Fibroblast of upper back skin (primary cell): Measurements from ENCODE around the gene WNT11.

Experiments used
- DNase-seq: peaks from one replicate; pipeline ENCODE4 v3.0.0-alpha.2; 2013

Gene WNT11

DNA sequence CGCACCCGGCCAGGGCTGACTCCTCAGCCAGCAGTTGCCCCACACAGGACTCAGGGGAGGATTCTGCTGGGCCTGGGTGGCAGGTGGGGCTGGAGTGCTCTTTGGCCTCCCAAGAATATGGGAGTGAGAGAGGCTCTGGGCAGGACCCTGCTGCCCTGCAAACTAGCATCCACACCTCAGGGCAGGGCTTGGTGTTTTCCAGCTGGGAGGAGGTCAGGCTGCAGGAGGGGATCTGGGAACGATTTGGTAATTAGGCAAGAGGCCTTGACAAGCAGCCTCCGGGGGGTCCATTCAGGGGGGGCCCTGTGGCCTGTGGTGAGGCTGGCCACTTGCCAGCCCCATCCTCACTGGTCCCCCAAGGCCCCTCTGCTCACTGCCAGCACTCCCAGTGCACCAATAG, 35.8 kb downstream of the WNT11 start:
- DNase-seq = peak; percentile 26

DNA sequence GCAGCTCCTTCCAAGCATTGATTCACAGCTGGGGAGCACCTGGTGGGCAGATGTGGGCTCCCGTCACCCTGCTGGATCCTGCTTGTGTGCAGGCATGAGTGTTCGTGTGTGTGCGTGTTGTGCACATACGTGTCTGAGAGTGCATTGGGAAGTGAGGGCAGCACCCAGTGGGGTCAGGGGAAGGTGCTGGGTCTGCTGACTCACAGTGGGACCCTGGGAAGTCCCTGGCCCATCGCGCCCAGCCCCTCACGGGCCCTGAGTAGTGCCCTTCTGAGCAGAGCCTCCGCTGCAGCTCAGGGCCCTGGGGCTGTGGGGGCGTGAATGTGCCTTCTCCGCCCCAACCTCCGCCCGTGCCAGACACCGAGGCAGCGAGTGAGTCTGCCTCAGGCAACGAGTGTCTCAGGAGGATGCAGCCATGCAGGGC, 36.8 kb downstream of the WNT11 start:
- DNase-seq = no peak

DNA sequence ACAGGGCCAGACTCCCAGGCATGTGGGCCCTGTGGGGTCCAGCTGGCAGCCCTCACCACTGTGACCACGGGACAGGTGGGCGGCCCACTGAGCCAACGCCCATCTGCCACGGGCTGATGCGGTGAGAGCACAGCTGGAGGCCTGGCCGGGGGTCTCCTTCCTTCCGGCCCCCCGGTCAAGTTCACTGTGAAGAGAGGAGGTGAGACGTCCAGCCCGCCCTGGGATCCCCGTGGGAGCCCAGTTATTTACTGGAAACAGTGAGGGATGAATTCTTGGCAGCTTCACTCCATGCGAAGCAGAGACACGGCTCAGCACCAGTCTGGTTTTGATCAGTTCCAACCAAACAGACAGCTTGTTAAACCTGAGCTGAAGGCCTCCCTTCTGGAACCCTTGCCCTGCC, 38.7 kb downstream of the WNT11 start:
- DNase-seq = peak; percentile 69

DNA sequence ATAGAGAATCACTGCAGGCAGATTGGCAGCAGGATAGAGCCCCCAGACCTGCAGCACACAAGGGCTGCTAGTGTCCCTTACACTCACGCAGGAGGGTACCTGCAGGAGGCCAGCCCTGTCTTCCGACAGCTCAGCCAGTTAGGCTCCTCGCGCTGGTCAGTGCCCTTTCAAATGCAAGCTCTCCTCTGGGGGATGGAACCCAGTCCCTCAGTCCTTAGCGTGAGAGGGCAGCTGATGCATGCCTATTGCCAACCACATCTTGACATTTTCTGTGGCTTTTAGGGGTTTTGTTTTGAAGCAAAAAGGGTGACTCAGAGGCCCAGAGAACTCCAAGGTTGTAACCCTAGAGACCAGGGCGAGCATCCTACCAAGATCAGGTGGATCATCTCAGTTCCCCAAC, 40.0 kb downstream of the WNT11 start:
- DNase-seq = no peak

DNA sequence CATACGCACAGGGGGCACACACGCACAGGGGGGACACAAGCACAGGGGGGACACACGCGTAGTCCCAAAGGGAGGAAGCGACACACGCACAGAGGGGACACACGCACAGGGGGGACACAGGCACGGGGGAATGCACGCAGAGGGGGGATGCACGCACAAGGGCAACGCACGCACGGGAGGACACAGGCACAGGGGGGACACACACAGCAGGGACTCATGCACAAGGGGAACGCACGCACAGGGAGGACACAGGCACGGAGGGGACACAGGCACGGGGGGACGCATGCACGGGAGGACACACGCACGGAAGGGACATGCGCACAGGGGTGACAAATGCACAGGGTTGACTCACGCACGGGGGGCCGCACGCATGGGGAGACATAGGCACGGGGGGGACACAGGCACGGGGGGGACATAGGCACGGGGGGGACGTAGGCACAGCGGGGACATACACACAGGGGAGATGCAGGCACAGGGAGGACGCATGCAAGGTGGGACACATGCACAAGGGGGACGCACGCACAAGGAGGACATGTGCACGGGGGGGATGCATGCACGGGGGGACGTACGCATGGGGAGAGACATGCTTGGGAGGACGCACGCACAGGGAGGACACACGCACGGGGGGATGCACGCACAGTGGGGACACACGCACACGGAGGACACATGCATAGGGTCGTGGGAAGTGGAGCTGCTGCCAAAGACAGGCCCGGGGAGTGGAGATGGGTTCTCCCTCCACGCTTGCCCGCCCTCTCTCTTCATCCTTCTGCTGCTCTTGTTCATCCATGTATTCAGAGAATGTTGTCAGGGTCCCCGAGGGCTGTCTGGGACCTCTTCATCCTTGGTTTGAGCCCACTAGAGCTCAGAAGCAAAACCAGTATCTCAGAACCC, 41.2 kb downstream of the WNT11 start:
- no peak for DNase-seq

DNA sequence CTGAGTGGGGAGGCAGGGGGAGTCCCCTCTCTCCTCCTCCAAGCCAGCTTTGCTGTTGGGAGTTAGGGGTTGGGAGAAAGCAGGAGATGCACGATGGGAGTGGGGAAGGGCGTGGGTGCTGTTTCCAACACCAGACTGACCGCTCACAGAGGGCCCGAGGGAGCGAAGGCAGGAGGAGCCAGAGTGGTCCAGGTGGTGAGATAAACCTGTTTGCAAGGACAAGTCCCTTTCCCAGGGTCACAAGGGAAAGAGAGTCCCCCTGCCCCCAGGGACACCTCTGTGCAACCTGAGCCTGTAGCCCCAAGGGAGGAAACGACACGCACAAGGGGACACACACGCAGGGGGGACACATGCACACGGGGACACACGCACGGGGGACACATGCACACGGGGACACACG, 42.2 kb downstream of the WNT11 start:
- no peak for DNase-seq

DNA sequence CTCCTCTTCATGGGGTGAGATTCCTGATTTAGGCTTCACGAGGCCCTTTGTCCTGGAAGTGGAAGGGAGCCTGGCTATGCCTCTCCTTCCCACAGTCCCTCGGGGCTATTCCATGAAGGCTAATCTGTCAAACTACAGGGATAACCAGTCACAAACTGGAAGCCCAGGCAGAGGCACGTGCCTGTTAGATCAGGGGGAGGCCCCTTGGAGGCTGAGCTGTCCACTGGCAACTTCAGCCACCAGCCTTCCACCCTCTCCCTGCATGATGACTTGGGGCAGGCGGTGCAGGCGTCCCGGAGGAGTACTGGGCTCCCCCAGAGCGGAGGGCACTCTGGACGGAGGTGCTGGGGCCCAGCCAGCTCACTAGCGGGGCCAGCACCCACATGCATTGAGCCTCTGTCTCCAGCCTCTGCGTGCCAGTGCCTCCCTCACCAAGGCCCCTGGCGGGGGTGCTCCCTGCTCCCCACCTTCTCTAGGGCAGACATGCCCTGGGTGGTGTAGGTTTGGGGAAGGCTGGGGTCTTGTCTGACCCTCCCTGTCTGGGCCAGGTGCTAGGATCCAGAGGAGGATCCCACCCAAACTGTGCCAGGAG, 42.9 kb downstream of the WNT11 start:
- no peak for DNase-seq

DNA sequence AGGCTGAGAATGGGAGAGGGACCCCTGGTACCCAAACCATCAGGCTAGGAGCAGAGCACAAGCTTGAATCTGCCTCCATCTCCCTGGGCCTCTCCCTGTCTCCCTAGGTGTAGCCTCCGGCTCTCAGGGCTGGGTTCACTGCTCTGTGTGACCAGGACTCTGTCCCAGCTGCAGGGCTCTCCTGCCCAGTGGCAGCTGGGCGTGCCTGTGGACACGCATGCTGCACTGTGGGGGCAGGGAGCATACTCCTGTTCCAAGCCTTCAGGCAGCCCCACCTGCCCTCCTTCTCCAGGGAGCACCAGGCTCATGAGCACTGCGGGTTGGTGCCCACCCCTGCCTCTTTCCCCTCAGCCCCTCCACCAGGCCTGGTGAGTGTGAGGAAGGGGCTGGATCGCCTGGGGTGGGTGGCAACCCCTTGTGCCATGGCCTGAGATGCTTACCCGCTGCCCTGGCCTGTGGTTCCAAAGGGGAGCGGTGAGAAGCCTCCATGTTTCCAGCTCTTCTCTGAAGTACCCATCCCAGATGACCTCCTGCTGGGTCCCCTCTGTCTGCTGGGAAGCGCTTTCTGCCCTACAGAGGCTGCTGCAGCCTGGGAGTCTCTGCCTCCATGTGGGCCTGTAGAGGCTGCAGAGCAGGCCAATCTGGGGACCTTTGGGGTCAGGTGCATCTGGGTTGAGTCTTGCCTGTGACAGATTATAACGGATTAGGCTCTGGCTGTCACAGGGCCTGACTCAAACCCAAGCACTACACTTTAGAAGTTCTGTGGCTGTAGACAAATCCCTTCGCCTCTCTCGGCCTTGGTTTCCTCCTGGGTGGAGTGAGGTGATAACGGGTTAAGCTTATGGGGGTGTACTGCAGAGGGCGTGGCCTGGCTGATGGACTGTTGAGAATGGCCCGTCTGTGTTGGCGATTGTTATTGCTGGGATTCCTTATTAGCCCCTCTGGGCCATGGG, 43.7 kb downstream of the WNT11 start:
- DNase-seq = no peak

DNA sequence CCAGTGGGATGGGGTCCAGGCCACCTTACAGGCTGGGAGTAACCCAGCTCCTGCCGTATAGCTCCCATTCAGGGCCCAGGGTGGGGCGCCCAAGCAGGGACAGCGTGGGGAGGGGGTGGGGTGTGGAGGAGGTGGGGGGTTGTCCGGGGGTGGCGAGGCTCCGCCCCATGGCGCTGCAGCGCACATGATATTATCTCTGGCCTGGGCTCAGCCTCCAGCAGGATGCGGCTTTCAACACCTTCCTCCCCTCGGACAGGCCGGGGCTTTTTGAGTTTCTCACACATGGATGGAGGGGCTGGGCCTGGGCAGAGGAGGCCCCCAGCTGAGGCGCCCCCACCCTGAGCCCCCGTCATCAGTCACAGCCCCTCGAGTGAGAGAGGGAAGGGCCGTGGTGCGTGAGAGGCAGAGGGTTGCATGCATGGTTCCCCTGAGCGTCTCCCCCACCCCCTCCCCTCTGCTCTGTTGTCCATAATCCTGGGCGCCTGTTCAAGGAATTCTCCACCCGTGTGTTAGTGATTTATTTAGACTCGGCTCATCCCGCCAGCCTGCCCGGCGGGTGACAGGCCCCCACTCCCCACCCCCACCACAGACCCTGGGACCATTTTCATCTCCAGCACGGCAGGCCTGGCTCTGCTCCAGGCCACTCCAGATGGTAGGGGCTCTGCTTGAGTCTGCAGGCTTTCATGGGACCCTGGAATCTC, 44.9 kb downstream of the WNT11 start:
- peak; percentile 90 for DNase-seq

DNA sequence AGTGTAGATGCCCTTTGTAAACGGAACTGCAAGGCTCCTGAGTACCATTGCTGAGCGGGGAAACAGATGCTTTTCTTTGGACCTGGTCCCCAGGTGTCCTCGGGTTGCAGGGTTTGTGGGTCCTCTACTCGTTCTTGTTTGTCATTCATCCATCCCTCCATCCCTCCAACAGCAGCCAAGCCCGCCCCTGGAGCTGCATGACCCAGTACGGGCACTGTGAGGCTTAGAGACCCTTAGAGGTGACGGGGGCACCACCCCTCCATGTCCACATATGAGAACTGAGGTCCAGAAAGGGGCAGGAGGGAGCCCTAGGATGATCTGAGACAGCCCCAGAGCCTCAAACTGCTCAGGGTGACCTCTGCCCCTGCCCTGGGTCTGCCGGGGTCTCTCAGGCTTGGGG, 45.4 kb downstream of the WNT11 start:
- no peak for DNase-seq

DNA sequence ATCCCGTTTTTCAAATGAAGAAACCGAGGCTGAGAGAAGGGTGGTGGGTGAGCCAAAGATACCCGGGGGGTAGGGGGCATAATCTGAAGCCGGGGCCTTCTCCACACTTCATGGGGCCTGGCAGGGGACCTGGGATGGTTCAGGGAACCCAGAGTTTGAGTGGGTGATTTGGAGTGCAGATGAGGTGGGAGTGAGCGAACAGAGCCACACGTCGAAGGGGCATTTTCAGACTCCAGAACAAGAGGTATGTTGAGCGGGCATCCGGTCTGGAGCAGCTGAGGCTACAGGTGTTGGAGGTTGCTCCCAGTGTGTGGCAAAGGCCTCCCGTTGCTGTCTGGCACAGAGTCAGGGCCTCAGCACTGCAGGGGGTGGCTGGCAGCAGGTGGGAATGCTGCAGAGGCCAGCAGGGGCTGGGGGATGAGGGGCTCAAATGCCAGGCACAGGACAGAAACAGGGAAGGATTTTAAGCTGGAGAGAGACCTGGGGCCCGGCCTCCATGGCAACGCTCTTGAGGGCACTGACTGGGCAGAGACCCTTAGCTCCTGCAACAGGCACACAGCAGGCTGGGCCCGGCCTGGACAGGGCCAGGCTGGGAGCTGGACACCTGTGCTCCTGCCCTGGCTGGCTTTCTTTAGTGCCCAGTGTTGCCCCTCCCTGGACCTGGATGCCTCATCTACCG, 46.2 kb downstream of the WNT11 start:
- no peak for DNase-seq

DNA sequence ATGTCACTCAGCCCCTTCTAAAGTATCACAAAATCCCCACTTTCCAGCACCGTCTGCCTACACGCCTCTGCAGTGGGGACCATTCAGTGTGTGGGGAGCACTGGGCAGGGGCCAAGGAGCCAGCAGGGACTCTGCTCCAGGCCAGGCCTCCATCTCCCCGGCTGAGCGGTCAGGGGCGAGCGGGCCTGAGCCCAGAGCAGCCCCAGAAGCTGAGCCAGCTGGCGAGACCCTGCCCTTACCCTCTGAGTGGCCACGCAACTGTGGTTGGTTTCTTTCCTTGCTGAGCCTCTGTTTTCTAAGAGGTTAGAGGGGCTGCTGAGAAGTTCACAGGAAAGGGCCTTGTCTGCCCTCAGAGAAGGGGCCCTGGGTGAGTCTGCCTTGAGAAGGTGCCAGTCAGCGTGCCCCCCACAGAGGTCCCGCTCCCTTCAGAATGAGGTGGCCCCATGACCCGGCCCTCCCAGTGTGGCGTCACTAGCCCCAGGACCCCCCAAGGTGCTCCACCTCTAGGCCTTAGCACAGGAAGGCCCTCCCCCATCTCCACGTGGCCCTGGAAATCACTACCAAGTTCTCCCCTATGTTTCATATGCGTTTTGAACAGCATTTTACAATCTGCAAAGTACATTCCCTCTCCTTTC, 46.9 kb downstream of the WNT11 start:
- DNase-seq = no peak

DNA sequence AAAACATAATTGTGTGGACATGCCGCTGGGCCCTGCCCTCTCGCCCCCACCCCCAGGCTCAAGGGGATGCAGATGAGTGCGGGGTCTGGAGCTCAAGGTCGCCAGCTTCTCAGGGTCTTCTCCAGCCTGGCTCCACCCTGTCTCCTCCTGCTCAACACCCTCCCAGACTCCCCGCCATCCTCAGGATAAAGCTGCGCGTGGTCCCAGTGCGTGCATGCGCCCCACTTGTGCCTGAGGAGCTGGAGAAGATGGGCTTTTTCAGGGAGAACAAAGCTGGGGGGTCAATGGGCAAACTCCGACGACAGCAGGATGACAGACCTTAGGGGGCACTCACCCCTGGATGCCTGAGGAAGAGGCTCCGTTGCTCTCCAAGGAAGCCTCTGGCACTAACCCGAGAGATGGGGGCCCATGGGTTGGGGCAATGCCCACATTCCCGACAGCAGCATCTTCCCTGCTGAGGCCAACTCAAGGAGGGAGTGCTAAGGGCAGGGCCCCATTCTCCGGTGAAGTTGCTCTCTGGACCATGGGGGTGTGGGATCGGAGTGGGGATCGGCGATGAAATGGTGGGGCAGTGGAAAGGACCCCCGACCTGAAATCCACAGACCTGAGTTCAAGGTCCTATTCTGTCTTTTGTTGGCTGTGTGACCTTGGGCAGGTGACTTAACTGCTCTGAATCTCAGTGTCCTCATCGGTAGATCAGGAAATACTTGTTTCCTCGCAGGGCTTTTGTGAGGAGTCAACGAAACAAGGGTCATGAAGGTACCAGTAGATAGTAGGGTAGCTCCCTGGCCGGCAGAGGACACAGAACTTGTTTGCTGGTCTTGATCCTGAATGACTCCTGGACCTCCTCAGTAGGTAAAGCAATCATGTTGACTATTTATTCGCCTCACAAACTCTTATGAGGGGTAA, 47.7 kb downstream of the WNT11 start:
- no peak for DNase-seq

DNA sequence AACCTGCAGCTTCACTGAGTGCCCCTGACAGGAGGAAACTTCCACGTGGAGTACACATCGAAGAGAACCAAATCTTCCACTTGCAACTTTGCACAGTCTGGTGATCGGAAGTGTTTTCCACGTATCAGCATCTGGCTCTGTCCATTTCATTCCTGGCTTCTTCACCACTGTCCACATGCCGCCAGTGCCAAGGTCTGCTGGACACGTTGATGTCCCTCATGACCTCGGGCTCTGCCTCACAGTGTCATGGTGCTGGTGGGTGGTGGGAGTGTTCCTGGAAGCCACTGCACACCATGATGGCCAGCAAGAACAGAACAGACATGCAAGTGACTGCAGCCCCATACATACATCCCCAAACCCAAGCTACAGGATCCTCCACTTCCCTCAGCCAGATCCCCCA, 48.4 kb downstream of the WNT11 start:
- DNase-seq = no peak

DNA sequence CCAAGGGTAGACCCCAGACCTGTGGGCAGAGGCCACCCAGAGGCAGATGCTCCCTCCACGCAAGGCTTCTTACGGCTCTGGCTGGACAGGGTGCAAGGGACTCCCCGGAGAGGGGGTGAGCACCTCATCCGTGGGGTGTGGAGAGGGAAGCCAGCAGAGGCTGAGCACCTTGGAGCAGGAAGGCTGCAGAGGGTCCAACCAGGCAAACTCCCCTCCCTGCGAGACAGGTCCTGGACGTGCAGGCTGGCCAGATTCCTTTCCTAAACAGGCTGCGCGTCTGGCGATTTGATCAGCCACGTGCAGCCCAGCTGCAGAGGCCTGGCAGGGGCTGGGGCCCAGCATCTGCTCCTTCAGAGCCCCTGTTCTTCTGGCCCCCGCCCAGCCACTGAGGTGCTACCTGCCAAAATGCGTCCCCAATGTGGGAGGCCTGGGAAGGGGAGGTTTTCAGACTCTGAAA, 49.3 kb downstream of the WNT11 start:
- DNase-seq = no peak

DNA sequence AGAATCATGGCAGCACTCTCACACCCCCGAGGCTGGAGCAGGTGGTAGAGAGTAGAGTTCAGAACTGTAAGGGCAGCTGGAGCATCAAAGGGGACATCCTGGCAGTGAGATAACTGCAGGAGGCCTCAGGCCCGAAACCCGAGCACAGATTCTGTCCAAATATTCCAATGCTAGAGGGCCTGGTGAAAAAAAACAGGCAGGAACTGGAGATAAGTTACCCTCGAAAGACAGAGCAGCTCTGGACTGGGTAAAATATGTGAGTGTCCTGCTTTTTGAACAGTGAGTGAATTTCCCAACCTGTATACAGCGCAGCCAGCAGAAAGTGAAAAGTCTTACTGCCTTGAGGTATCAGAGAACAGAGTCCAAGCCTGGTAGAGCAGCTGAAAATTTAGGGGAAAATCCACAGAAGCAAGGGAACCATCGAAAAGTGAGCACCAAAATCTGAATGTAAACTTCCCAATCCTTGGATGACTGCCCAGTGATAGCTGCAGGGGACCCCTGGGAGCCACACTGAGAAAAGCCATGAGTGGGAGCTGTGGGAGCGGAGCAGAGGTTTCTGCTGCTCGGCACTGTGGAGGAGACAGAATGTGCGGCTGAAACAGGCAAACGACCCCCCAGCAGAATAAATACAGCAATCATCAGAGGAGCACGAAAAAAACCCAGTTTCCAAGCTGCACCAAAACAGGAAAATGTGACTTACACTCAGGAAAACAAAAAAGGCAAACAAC, 50.6 kb downstream of the WNT11 start:
- no peak for DNase-seq

DNA sequence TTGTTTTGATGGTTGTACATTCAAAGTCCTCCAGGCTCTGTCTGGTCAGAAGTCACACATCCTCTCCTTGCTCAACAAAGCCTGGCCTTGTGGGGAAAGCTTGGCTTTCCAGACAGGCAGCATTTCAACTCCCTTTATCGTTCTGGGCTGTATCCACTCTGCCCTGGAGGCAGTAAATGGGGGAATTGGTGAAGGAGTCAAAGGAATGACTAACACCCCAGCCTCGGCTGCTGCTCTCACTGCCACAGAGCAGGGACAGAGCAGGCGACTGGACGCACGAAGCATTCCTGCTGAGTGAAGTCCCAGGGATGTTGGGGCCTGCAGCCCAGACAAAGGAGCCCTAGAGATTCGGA, 52.8 kb downstream of the WNT11 start:
- DNase-seq = peak; percentile 27

DNA sequence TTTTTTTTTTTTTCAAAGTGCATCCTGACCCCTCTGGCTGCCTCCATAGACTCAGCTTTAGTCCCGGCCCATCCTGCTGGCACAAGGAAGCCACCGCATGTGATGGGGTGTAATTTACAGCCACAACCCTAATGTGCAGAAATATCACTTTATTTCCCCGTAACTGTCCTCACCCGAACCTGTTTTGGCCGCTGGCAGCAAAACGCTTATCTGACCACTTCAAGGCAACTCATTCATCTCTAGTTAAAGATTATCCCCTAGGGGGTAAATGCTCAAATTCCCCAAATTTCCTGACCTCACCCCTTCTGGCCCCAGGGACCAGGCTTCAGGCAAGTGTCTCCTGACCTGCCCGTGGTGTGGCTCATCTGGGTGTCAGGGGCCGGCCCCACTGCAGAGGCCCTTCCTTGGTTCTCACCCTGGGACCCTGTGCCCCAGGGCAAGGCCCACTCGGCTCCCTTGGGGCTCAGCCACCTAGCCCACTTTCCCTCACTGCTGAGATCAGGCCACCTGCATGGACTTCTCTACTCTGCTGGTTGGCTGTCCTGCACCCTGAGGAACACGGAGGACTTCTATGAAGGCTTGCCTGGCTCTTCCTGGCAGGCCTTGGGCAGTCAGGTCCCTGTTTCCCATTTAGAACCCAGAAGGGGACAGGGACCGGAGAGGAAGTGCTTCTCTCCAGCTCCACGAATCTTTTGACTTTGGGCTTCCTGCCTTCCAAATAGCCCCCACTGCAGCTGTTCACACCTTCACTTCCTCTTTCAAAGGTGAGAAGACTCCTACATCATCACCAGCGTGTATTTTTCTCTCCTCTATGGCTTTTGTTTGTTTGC, 53.3 kb downstream of the WNT11 start:
- DNase-seq = no peak
